GM13977 (cell line): ENCODE data around the gene GRIN2A.

Source experiments
- DNase-seq: peaks from one replicate; pipeline ENCODE4 v3.0.0; 2012; ENCODE audit warnings: low spot score
- in situ Hi-C: fragments of 300-500 bp; cut with MboI; formaldehyde crosslinking; loops from one replicate; pipeline ENCODE4 v1.12.0; 2022; ENCODE audit warnings: low sequenced_read_pairs, low pct_unique_long_range_greater_than_20kb, mixed read lengths, inconsistent platforms; ENCODE audit not compliant: unreplicated experiment
- TF ChIP-seq, protein P1 (sequence below): IDR thresholded peaks from 2 replicates; pipeline ENCODE4 v1.5.1; 2012; ENCODE audit warnings: mild to moderate bottlenecking, control low read depth; ENCODE audit not compliant: insufficient read depth; ENCODE audit errors: extremely low read depth, missing control alignments

Gene GRIN2A

DNA sequence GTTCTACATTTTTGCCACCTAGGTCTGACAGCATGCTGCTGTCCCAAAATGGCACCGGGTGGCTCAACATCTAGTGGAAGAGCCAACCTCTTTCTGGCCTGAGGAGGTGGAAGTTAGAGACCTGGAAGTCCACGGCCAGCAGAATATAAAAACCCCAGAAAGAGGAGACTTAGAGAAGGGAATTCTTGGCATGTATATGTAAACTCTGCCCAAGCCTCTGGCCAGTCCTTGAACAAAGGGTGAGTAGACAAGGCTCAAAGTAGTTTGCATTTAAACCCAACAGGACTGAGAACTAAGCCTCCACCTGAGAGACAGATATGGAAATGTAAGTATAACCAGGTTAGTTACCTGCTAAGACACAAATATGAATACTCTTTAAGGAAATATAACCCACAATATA lies 210.3 kb downstream of the GRIN2A start:
- DNase-seq, result no peak
- in situ Hi-C loops, result no loop called here
- TF ChIP-seq, protein P1, sequence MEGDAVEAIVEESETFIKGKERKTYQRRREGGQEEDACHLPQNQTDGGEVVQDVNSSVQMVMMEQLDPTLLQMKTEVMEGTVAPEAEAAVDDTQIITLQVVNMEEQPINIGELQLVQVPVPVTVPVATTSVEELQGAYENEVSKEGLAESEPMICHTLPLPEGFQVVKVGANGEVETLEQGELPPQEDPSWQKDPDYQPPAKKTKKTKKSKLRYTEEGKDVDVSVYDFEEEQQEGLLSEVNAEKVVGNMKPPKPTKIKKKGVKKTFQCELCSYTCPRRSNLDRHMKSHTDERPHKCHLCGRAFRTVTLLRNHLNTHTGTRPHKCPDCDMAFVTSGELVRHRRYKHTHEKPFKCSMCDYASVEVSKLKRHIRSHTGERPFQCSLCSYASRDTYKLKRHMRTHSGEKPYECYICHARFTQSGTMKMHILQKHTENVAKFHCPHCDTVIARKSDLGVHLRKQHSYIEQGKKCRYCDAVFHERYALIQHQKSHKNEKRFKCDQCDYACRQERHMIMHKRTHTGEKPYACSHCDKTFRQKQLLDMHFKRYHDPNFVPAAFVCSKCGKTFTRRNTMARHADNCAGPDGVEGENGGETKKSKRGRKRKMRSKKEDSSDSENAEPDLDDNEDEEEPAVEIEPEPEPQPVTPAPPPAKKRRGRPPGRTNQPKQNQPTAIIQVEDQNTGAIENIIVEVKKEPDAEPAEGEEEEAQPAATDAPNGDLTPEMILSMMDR, result no peak

DNA sequence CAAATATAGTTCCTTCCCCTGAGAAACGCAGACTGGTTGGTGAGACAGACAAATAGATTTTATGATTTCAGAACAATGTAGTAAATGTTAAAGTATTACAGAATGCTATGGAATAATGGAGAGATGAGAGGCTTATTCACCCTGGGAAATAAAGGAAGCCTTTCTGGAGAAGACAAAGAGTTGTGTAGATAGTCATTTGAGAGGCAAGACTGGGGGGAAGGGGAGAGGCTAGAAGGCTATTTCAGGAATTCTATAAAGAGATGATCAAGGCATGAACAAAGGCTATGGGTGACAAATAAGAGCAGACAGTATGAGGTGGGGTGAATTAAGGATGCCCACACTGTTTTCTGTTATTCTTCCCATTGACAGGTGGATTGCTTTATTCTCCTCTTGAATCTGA lies 211.4 kb downstream of the GRIN2A start:
- DNase-seq, result no peak
- TF ChIP-seq, protein P1, result no peak
- in situ Hi-C loops, result no loop called here

DNA sequence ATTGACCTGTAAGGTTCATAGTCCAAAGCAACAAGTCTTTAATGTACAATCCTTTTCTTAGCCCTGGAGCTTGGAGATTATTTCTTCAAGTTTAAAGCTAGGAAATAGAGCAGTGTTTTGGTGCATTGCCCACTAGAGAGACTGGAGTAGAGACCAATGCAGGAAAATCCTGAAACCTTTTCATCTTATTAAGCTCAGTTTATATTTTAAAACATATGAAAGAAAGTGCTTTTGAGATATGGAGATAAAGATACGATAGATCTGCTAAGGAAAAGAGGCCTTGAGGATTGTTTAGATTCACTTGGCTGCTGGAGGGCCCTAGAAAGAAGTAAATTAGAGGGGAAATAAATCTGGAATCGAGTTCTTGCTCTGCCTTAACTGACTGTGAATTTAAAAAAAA lies 212.0 kb downstream of the GRIN2A start:
- DNase-seq, result no peak
- TF ChIP-seq, protein P1, result no peak
- in situ Hi-C loops, result no loop called here

DNA sequence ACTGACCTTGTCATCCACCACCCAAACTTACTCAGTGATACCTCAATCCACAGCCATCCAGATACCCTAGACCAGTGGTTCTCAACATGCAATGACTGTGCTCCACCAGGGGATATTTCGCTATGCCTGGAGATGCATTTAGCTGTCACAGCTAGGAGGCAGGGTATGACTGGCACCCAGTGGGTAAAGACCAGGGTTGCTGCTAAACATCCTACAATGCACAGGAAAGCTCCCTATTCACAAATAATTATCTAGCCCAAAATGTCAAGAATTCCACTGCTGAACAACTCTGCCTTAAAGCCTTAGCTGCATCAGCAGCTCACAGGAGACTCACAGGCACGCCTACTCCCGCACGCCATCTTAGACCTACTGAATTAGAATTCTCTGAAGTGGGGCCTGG lies 212.6 kb downstream of the GRIN2A start:
- TF ChIP-seq, protein P1, result no peak
- in situ Hi-C loops, result no loop called here
- DNase-seq, result no peak

DNA sequence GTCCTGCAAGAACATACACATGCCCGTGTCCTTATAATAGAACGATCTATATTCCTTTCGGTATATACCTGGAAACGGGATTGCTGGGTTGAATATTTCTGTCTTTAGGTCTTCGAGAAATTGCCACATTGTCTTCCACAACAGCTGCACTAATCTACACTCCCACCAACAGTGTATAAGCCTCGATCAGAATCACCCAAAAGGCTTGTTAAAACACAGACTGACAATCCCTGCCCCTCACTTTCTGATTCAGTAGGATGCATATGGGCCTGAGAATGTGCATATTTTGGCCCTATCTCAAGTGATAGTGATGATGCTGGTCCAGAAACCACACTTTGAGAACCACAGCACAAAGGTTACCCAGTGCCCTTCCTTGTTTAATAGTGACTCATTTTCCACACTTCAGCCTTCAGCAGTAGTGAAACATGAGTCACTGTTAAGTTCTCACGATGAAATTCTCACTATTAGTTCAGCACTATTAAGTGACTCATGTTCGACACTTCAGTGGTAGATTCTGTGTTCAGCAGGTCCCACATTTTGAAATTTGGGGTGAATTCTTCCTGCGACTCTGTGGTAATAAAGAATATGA lies 215.6 kb downstream of the GRIN2A start:
- in situ Hi-C loops, result no loop called here
- DNase-seq, result peak; percentile 28
- TF ChIP-seq, protein P1, result no peak

DNA sequence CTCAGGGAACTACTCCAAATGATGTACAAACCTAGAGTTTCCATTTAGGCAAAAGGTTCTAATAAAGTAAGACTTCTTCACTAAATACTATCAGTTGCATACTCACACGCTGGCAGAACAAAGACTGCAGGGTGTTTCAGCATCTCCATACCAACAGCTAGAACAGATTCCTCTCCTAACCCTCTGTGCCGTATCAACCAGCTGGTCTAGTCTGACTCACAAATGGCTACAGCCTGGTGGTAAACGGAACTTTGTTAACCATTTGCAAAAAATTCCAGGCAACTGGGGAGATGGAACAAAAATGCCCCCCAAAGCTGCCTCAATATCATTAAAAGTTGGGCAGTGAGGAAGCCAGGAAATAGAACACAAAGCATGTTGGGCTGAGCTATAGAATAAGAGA lies 217.1 kb downstream of the GRIN2A start:
- in situ Hi-C loops, result no loop called here
- TF ChIP-seq, protein P1, result no peak
- DNase-seq, result no peak

DNA sequence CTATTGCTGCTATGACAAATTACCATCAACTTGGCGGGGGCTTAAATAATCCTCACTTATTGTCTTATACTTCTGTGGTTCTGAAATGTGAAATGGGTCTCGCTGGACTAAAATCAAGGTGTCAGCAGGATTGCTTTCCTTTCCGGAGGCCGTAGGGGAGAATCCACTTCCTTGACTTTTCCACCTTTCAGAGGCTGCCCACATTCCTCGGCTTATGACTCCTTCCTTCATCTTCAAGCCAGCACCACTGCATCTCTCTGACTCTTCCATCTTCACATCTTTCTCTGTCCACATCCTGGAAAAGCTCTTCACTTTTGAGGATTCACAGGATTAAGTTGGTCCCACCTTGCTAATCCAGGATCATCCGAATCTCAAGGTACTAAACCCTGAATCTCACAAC lies 217.8 kb downstream of the GRIN2A start:
- in situ Hi-C loops, result no loop called here

More for the DNA sequence above, 217.8 kb downstream of the GRIN2A start:
- DNase-seq, result no peak
- TF ChIP-seq, protein P1, result no peak
